ENCODE measurements around the gene UBL4A.
"Not testable (repeated sequence)": the region's sequence is repeated elsewhere in the genome, so short reads cannot be mapped to it uniquely, and the experiment has no call there.

The UBL4A gene

GRCh38 chrX:154508384-154508745 lies 21.9 kb upstream of the UBL4A start:
- no peak for DNase-seq (ENCODE audit: low read depth in 2 of 2)

DNA sequence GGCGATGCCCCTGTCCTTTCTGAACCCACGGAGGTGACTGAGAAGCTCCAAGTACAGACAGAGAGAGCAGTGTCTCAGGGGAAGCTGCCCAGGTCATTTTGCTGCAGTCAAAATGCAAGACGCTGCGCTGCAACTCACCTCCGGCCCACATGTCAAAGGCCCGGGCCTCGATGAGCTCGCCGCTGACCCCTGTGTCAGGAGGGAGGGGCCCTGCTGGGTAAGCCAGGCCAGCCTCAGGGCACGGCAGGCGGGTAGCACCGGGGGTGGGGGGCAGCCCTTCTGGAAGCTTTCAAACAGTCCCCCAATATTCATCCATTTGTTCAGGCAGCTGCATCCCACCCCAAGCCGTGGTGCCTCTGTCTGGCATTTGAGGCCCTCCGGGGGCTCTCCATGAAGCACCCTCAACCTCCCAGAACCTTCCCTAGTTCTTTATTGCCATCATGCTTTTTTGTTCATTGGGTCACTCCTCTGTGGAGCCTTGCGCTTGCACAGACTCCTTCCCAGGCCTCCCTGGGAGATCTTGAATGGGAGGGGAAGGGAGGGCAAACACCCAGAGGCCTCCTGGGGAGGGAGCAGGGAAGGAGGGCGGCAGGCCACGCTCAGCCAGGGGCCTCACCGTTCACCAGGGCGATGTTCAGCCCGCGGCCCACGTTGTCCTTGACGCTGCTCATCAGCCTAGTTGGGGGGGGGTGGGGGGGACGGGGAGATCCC lies 21.4 kb upstream of the UBL4A start:
- no peak for DNase-seq (ENCODE audit: low read depth in 2 of 2)

DNA sequence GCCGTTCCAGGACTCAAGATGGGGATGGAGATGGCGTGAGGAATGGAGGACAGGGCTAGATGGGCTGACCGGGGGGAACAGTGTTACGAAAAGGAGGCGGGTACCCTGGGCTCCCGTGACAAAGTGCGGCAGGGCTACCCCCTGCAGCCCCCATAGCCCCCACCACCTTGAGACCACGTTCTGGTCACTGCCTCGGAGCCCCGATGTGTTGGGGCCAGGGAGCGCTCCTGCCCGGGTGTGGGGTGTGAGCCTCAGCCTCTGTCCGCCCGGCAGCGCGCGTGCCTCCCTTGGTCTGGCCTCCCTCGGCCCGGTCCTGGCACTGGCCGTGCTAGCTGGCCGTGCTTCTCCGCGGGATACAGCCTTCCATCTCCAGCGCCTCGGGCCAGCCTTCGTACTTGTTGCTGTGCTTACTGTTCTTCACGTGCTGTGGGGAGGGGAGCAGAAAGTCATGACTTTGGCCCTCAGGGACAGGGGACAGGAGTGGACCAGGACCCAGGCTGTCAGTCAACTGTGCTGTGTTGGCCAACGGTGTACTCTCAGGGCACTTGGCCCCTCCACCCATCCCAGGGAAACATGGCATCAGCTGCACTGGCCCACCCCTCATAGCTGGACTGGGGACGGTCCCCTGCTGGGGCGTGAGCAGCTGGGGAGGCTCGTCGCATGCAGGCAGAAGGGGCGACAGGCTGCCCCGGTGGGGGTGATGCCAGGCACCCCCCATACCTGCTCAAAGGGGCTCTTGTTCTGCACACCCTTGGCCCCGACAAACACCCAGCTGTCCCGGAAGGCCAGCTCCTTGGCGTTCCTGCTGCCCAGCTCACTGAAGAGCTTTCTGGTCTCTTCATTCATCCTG lies 20.3 kb upstream of the UBL4A start:
- DNase-seq (ENCODE audit: low read depth in 2 of 2): no peak

- no peak for DNase-seq (ENCODE audit: low read depth in 2 of 2)
Measured at GRCh38 chrX:154505734-154506133, 19.3 kb upstream of the UBL4A start.

GRCh38 chrX:154502989-154503388 lies 16.6 kb upstream of the UBL4A start:
- no peak for DNase-seq (ENCODE audit: low read depth in 2 of 2)

GRCh38 chrX:154502098-154502497 lies 15.7 kb upstream of the UBL4A start:
- no peak for DNase-seq (ENCODE audit: low read depth in 2 of 2)

GRCh38 chrX:154501423-154501822 lies 15.0 kb upstream of the UBL4A start:
- DNase-seq (ENCODE audit: low read depth in 2 of 2): not testable (repeated sequence)

DNA sequence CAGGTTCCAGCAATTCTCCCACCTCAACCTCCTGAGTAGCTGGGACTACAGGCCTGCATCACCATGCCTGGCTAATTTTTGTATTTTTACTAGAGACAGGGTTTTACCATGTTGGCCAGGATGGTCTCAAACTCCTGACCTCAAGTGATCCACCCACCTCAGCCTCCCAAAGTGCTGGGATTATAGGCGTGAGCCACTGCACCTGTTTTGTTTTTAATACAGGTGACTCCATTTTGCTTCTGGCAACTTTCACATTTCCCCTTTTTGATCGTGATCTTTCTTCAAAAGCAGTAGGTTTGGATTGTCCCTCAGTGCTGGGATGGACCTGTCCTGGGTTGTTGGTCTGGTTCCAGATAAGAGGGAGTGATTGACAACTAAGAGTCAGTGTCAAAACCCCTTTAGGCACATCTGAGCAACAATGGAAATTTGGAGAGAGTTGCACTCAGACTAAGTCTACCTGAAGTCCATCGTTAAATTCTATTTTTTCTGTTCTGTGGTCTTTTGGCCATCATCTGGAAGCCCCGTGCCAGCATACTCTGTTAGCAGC lies 10.2 kb upstream of the UBL4A start:
- DNase-seq (ENCODE audit: low read depth in 2 of 2): not testable (repeated sequence)

DNA sequence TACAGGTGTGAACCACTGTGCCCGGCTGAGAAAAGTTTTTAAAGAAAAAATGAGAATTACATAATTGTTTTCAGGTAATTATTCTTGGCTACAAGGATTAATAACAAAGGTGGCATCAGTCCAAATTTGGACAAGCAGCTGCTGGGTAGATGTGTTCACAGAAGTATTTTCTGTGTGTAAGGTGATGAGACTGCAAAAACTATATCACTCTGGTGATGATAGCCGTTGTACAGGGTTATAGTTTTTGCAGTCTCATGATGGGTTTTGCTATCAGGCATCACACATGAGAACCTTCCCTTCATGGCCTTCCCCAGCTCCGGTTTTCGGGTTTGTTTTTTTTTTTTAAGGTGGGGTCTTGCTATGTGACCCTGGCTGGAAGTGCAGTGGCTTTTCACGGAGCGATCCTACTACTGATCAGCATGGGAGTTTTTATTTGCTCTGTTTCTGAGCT lies 9.1 kb upstream of the UBL4A start:
- DNase-seq (ENCODE audit: low read depth in 2 of 2): no peak

DNA sequence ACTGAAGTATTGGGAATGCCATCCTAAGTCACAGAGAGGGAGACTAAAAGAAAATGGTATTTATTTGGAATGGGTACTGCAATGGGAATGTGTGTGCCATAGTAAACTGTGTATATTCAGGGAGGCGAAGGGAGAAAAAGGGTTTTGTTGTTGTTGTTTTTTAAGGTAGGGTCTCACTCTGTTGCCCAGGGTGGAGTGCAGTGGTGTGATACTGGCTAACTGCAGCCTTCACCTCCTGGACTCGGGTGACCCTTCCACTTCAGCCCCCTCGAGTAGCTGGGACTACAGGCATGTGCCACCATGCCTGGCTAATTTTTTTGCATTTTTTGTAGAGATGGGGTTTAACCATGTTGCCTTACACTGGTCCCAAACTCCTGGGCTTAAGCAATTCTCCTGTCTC lies 8.3 kb upstream of the UBL4A start:
- DNase-seq (ENCODE audit: low read depth in 2 of 2): no peak

DNA sequence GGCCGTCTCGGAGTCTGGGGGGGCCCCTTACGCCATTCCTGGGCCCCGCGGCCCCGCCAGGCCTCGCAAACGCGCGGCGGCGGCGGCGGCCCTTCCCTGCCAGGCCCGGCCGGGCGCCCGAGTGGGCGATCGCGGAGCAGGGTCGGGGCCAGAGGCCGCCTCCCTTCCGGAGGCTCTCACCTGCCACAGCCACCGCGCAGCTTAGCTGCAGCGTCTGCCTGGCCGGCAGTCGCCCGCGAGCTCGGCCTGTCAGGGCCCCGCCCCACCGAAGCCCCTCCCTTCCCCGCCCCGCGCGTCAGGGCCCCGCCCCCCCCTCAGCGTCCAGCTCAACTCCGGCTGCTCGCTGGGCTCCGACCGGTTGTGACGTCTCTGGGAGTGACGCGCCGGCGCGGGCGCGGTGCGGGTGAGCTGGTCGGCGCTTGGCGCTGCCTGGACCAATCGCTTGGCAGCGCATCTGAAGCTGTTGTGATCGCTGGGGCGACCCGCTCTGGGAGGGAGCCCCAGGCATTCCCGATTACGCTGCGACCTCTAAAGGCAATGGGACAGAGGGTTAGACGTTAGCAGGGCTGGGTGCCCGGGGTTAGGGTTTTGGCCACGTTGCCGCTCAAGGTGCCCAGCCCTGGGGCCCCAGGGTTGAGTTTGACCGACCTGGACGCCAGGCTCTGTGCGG lies 4.1 kb upstream of the UBL4A start, which contains the start of gene SLC10A3:
Gene SLC10A3 (minus strand): TSS at position 216 of the 670 bp plus-strand sequence. CDS start 1,689 bp downstream, outside the sequence.
- DNase-seq (ENCODE audit: low read depth in 2 of 2): peak; percentile 71 to 81

DNA sequence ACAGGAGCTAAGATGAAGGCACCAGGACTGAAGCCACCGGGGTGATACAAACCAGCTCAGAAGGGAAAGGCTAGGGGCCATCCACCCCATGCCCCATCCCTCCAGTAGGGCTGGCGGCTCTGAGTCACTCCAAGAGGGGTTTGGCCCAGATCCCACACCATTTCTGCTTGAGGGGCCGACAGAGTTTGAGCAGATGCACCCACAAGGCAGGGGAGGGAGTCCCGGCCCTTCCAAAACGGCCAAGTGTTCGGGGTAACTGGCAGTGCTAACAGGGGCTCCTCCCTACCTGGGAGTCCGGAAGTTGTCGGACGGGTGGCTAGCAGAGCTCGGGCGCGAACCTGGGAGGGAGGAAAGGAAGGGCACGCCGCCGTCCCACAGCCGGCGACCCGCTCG lies 3.6 kb upstream of the UBL4A start:
- no peak for DNase-seq (ENCODE audit: low read depth in 2 of 2)

DNA sequence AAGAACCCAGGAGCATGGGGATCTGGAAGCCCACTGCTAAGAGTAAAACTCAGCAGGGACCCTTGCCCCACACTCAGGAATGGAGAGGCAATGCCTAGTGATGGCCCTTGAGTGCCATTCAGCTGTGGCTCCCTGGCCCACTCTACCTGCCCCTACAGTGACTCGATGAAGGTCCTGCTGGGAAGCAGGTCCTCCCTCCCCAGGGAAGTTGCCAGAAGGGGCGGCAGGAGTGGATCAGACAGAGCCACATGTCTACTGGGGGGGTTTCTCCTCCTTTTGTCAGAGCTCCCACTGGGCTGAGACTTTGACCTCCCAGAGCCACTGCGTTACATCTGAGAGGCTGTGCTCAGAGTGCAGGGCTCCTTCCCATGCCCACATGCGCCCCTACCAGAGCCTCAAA lies 2.8 kb upstream of the UBL4A start:
- no peak for DNase-seq (ENCODE audit: low read depth in 2 of 2)

DNA sequence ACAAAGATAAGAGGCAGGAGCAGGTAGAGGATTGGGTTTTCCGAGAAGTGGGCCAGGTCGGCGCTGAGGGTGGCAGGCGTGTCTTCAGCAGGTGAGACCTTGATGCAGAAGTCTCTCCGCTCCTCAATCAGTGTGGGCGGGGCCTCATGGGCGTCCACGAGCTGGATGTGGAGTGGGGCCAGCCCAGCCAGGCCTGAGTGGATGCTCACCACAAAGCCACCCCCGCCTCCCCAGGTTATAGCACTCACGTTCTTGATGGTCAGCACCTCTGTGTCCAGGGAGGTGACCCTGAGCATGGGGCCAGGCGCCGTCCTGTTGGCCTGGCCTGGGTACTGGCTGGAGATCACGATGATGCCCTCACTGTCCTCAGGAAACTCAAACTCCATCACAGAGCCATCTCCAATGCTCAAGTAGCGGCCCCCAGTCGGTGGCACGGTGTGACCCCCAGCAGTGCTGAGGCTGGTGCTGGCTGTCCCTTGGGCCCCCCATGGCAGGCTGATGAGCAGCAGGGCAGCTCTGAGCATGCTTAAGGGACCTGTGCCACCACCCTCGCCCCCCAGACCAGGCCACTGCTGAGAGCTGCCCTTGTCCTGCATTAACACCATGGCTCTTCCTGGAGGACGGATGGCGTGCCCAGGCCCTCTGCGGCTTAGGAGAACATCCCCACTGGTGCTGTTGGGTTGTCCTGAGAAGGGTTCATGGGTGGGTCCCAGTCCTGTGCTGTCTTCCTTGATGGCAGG lies 2.1 kb upstream of the UBL4A start:
- no peak for DNase-seq (ENCODE audit: low read depth in 2 of 2)

- DNase-seq (ENCODE audit: low read depth in 2 of 2): no peak
Measured at GRCh38 chrX:154487518-154488290, 1.3 kb upstream of the UBL4A start.

DNA sequence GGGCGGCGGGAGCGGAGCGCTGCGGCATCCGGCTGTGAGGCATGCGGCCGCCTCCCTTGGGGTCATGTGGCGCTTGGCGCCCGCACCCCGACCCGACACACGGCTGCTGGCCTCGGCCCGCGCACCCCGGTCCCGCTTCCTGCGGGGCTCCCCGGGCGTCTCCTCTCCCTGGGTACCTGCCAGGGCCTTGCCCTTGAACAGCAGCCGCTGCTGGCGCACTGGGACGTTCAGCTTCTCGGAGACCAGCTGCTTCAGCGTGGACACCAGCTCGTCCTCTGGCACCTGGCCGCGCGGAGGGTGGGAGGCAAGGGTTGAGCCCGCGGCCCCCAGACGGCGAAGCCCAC lies 391 bp downstream of the UBL4A start:
- no peak for DNase-seq (ENCODE audit: low read depth in 2 of 2)

DNA sequence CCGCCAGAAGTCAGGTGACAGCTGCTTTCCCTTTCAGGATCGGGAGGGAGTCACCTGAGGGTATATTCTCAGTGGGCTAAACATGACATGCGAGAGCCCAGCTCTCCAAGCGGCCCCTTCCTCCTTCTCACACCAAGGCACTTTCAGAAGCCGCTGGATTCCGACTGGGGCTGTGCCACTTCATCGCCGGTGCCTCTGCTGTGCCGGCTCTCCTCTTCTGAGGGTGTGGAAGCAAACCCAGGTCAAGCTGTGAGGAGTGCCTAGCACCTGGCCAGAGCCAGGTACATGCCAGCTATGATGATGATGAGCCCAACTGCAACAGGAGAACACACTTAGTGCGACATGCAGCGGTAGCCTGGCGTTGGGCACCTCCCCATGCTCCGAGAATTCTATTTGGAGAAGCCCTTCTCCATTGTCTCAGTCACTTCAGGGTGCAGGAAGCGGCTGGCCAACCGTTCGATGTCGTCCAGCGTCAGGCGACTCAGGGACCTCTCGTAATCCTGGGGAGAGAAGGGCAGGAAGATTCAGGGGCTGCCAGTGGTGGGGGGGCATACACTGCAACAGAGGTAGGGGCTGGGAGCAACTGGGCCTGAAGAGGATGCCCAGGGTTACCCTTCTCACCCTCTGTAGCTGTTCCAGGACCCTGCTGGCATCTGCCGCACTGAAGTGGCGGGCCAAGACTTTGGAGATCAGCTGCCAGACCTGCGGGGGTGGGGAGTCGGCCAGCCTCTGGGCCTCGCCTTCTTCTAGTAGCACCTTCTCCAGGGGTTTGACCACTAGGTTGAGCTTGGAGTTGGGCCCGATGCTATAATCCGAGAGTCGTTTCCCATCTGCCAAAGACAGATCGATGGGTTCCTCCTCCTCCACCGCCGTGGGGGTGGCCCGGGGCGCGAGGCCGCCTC lies 1.0 kb downstream of the UBL4A start:
- no peak for DNase-seq (ENCODE audit: low read depth in 2 of 2)

DNA sequence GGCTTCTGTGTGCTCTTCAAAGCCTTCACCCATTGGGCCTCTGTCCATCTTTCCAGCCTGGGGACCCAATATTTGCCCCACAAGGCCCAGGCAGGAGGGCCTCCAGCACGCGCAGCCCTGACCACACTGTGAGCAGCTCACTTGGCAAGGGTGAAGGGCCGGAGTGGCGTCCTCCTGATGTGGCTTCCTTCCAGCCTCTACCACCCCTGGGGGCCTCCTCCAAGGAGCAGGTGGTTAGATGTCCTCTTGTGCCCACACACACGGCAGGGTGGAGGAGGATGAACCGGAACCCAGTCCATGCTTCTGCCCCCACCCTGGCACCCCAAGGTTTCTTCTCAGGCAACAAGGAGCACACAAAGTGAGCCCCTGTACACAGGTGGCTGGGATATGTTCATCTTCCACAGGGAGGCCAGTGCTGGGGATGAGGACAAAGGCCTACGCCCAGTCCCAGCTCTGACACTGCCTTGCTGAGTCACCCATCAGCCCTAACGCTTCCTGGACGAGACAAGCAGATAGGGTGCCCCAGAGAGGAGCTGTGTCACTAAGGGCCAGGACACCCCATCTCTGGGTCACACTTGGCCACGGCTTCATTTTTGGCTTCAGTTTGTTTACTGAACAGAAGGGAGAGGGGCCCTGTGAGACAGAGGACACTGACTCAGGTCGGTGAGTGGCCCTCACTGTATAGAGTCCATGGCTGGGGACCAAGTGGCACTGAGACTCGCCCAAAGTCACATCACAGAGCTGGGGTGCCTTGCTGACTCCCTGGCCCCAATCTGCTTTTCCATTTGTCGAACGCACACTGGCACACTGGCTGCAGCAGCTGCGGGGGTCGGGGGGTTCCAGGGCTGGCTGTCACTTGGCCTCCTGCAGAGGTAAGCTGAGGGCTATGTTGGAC lies 1.9 kb downstream of the UBL4A start:
- DNase-seq (ENCODE audit: low read depth in 2 of 2): no peak

GRCh38 chrX:154483325-154483724 lies 3.1 kb downstream of the UBL4A start:
- DNase-seq (ENCODE audit: low read depth in 2 of 2): no peak
